Nephron (organoid): ENCODE measurements around the gene RASSF7.

Experiments
- H3K27ac Mint-ChIP-seq, 3 experiments: 2 replicates each; pipeline ENCODE4 v1.8.0; 2020; ENCODE audit warnings: mixed read lengths in 3 of 3, mild to moderate bottlenecking in 2 of 3, moderate library complexity in 1 of 3
- H3K27me3 Mint-ChIP-seq: 2 replicates; pipeline ENCODE4 v1.8.0; 2021; ENCODE audit warnings: low read depth, mild to moderate bottlenecking, moderate library complexity, mixed read lengths
- H3K36me3 Mint-ChIP-seq: 2 replicates; pipeline ENCODE4 v1.8.0; 2020; ENCODE audit warnings: low read depth, mixed read lengths
- H3K4me1 Mint-ChIP-seq: 2 replicates; pipeline ENCODE4 v1.8.0; 2020; ENCODE audit warnings: mixed read lengths
- H3K4me3 Mint-ChIP-seq, 3 experiments: 2 replicates each; pipeline ENCODE4 v1.8.0; 2020; ENCODE audit warnings: mild to moderate bottlenecking in 3 of 3, mixed read lengths in 3 of 3, moderate library complexity in 2 of 3
- H3K9me3 Mint-ChIP-seq: 2 replicates; pipeline ENCODE4 v1.8.0; 2020; ENCODE audit warnings: mixed read lengths
- TF ChIP-seq, protein P1 (sequence below), 3 experiments: fragments of 200-600 bp; sonication (generic); IDR thresholded peaks; one replicate each; pipeline ENCODE4 v1.5.0; 2021; ENCODE audit warnings: antibody characterized with exemption in 3 of 3; ENCODE audit not compliant: unreplicated experiment in 3 of 3

Gene RASSF7

DNA sequence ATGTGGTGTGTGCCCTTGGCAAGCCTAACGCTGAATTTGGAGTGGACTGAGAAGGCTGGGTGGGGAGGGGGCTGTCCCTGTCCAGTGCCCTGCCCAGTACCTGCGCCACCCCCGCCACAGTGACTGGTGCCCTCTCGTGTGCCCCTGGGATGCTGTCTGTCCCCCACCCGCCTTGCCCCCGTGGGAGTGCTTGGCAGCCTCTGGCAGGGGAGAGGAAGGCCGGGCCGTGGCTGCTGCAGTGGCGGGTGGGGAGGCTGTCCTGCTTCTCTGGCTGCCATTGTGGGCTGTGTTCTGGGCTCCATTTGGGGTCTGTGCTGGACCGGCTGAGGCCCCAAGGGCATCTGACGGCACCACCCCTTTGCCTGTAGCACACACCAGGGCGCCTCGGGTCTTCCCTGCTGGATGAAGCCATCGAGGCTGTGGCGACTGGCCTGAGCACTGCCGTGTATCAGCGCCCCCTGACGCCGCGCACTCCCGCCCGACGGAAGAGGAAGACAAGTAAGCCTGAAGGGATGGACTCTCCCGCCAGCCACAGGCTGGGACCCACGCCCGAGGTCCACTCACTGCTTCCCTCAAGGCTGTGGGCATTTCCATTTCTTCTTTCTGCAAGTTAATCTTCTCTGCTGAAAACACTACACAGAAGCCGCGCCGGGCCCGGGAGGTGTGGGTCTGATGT, 37.4 kb downstream of the RASSF7 start:
- TF ChIP-seq, protein P1, sequence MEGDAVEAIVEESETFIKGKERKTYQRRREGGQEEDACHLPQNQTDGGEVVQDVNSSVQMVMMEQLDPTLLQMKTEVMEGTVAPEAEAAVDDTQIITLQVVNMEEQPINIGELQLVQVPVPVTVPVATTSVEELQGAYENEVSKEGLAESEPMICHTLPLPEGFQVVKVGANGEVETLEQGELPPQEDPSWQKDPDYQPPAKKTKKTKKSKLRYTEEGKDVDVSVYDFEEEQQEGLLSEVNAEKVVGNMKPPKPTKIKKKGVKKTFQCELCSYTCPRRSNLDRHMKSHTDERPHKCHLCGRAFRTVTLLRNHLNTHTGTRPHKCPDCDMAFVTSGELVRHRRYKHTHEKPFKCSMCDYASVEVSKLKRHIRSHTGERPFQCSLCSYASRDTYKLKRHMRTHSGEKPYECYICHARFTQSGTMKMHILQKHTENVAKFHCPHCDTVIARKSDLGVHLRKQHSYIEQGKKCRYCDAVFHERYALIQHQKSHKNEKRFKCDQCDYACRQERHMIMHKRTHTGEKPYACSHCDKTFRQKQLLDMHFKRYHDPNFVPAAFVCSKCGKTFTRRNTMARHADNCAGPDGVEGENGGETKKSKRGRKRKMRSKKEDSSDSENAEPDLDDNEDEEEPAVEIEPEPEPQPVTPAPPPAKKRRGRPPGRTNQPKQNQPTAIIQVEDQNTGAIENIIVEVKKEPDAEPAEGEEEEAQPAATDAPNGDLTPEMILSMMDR (IDR thresholded peaks at IDR 0.05; ENCODE audit: unreplicated experiment in 3 of 3) = no peak
- peaks cover 41% of the 10 kb centered on the region for H3K36me3 Mint-ChIP-seq
- H3K27ac Mint-ChIP-seq = no peak overlapping the region
- no peak overlapping the region for H3K4me3 Mint-ChIP-seq
- H3K9me3 Mint-ChIP-seq = no peaks in the 10 kb centered on the region
- H3K4me1 Mint-ChIP-seq = no peaks in the 10 kb centered on the region
- H3K27me3 Mint-ChIP-seq = no peaks in the 10 kb centered on the region

DNA sequence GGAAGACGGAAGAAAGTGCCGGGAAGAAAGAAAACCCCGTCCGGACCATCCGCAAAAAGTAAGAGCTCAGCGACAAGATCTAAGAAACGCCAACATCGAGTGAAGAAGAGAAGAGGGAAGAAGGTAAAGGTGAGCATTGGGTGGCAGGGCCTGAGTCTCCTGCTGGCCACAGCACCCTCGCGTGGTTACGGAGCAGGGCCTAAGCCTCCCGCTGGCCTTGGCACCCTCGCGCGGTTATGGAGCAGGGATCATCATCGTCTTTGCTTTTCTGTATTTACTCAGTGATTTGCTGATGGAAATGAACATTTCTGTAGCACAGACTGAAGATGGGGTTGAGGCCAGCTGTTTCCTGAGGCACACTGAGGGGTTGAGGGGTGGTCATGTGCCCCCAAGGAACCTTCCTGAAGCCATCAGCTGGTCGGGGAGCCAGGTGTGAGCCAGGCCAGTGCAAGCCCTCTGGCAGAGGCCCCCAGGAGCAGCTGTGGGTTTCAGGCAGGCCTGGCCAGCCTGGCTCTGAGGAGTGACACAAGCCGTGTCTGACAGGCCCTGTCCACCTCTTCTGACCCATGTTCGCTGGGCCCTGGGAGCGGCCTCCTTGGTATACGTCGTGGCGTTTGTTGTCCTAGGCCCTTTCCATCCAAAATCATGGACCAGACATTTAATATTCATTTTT, 40.9 kb downstream of the RASSF7 start:
- no peak overlapping the region for H3K4me3 Mint-ChIP-seq
- H3K4me1 Mint-ChIP-seq = no peaks in the 10 kb centered on the region

DNA sequence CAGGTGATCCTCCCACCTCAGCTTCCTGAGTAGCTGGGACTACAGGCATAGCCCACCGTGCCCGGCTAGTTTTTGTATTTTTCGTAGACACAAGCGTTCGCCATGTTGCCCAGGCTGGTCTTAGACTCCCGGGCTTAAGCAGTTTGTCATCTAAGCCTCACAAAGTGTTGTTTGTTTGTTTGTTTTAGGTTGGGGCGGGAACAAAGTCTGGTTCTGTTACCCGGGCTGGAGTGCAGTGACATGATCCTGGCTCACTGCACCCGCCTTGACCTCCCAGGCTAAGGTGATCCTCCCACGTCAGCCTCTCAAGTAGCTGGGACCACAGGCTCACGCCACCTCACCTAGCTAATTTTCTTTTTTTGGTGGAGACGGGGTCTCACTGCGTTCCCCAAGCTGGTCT, 42.4 kb downstream of the RASSF7 start:
- Mint-ChIP-seq H3K36me3 (peaks cover 48% of the 10 kb centered on the region), H3K27me3 (no peaks in the 10 kb centered on the region), H3K4me1 (no peaks in the 10 kb centered on the region), H3K27ac (no peak overlapping the region), H3K4me3 (no peak overlapping the region), H3K9me3 (no peaks in the 10 kb centered on the region)
- TF ChIP-seq, protein P1 (IDR thresholded peaks at IDR 0.05; ENCODE audit: unreplicated experiment in 3 of 3) = no peak

More for the DNA sequence above, 40.9 kb downstream of the RASSF7 start:
- Mint-ChIP-seq H3K36me3 (peaks cover 48% of the 10 kb centered on the region), H3K27me3 (no peaks in the 10 kb centered on the region), H3K9me3 (no peaks in the 10 kb centered on the region), H3K27ac (no peak overlapping the region)
- TF ChIP-seq, protein P1 (IDR thresholded peaks at IDR 0.05; ENCODE audit: unreplicated experiment in 3 of 3) = no peak

DNA sequence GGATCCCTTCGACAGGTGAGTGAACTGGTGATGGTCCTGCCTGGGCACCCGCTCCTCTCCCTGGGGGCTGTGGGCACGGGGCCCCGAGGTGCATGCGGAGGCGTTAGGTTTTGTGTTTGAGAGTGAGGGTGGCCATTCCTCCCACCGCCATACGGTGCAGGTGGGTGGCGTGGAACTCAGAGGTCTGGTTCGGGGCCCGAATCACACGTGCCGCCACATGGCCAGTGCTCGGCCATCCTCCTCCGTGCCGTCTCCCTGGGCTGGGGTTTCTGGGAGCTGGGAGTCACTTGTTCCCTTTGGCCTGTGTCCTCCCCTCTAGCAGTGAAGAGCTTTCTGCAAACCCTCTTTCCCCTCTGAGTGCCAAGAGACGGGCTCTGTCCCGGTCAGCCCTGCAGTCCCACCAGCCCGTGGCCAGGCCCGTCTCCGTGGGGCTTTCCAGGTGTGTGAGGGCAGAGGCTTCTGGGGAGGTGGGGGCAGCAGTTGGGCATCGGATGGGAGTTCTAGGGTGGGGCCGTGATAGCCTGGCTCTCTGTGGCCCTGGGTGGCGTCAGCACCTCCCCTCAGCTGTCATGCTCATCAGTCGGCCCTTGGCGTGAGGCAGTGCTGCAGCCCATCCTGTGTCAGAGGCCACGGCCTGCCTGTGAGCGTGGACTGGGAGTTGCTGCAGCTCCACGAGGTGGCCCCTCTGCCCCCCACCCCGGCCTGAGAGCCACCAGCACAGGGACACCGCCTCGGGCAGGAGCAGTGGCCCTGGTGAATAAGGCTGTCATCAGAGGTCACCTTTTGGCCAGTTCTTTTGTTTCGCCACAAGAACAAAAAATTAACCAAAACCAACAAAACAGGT, 44.7 kb downstream of the RASSF7 start:
- Mint-ChIP-seq H3K4me1 (no peaks in the 10 kb centered on the region), H3K27ac (no peak overlapping the region), H3K27me3 (no peaks in the 10 kb centered on the region), H3K36me3 (peaks cover 45% of the 10 kb centered on the region), H3K9me3 (no peaks in the 10 kb centered on the region), H3K4me3 (no peak overlapping the region)
- TF ChIP-seq, protein P1 (IDR thresholded peaks at IDR 0.05; ENCODE audit: unreplicated experiment in 3 of 3) = no peak

DNA sequence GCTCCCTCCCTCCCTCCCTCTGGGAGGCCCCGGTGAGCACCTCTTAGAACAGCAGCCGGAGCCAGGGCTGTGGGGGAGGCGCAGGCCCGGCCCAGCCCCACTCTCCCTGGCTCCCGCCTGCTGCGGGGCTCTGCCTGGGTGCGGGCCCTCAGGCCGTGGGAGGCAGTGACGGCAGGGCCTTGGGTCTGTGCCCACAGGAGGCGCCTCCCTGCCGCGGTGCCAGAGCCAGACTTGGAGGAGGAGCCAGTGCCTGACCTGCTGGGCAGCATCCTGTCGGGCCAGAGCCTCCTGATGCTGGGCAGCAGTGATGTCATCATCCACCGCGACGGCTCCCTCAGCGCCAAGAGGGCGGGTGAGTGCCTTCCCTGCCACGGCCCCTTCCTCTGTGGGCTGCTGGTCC, 45.5 kb downstream of the RASSF7 start:
- no peaks in the 10 kb centered on the region for H3K27me3 Mint-ChIP-seq
- no peaks in the 10 kb centered on the region for H3K9me3 Mint-ChIP-seq
- H3K4me1 Mint-ChIP-seq = no peaks in the 10 kb centered on the region
- TF ChIP-seq, protein P1 (IDR thresholded peaks at IDR 0.05; ENCODE audit: unreplicated experiment in 3 of 3) = no peak
- H3K36me3 Mint-ChIP-seq = peaks cover 49% of the 10 kb centered on the region
- no peak overlapping the region for H3K4me3 Mint-ChIP-seq
- no peak overlapping the region for H3K27ac Mint-ChIP-seq
